AG04450 (cell line): Measurements from ENCODE around the gene MYO18A. TPM values are rescaled to one million over a fixed set of nuclear protein-coding genes. Genes with fewer than 3 reads are reported as not detected.
A peak's percentile ranks its signal among the peaks of the same experiment; 100 is the strongest.

ENCODE experiments used
- CTCF ChIA-PET: fragments of 300-600, 350-600 bp; formaldehyde crosslinking; extraction: SDS; loops from one replicate; lab custom pipeline; 2022; ENCODE audit warnings: antibody characterized with exemption, inconsistent platforms; lab: Charles Lee
- POLR2A ChIA-PET: fragments of 350-600 bp; formaldehyde crosslinking; extraction: SDS; loops from one replicate; lab custom pipeline; 2021; ENCODE audit warnings: antibody characterized with exemption, inconsistent platforms; lab: Yijun Ruan, JAX
- DNase-seq: peaks from one replicate; pipeline ENCODE4 v3.0.0-alpha.2; 2011; ENCODE audit warnings: low read depth, low spot score
- H3K27ac ChIP-seq: one replicate; pipeline ENCODE4 v1.5.1; 2012; ENCODE audit warnings: low read depth, low read length, control low read depth
- H3K27me3 ChIP-seq: one replicate; pipeline ENCODE4 v1.6.0; 2012; ENCODE audit warnings: low read length; ENCODE audit not compliant: control insufficient read depth, insufficient read depth
- H3K4me3 ChIP-seq: 2 replicates; pipeline ENCODE4 v1.5.1; 2011; ENCODE audit warnings: mild to moderate bottlenecking, low read depth, low read length, control low read depth
- H3K9me3 ChIP-seq: 2 replicates; pipeline ENCODE4 v1.5.1; 2012; ENCODE audit warnings: low read length; ENCODE audit not compliant: control insufficient read depth, insufficient read depth
- polyA plus RNA-seq: library from polyadenylated mRNA; depleted of rRNA; stranded (reverse); fragments of >200 nt; gene quantifications from 2 replicates; pipeline ENCODE4 v1.2.3, GENCODE V29; 2011
- TF ChIP-seq, protein P1 (sequence below): IDR thresholded peaks from 2 replicates; pipeline ENCODE4 v1.5.1; 2011; ENCODE audit warnings: low read depth, low read length, control low read depth, inconsistent platforms

MYO18A gene
- polyA plus RNA-seq, 1 experiment = 9.8 TPM

DNA sequence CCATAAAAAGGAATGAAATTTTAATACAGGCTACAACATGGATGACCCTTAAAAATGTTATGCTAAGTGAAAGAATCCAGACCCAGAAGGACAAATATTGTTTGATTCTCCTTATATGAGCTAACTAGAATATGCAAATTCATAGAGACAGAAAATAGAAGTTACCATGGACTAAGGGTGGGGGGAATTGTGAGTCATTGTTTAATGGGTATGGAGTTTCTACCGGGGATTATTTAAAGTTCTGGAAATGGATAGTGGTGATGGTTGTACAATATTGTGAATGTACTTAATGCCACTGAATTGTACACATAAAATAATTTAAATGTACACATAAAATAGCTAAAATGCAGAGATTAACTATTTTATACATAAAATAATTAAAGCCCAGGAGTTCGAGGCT, 9.2 kb upstream of the MYO18A start:
- Histone ChIP-seq H3K27ac (no peak overlapping the region), H3K4me3 (no peak overlapping the region), H3K27me3 (peaks cover 8% of the 10 kb centered on the region), H3K9me3 (no peaks in the 10 kb centered on the region)
- TF ChIP-seq, protein P1, sequence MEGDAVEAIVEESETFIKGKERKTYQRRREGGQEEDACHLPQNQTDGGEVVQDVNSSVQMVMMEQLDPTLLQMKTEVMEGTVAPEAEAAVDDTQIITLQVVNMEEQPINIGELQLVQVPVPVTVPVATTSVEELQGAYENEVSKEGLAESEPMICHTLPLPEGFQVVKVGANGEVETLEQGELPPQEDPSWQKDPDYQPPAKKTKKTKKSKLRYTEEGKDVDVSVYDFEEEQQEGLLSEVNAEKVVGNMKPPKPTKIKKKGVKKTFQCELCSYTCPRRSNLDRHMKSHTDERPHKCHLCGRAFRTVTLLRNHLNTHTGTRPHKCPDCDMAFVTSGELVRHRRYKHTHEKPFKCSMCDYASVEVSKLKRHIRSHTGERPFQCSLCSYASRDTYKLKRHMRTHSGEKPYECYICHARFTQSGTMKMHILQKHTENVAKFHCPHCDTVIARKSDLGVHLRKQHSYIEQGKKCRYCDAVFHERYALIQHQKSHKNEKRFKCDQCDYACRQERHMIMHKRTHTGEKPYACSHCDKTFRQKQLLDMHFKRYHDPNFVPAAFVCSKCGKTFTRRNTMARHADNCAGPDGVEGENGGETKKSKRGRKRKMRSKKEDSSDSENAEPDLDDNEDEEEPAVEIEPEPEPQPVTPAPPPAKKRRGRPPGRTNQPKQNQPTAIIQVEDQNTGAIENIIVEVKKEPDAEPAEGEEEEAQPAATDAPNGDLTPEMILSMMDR = no peak
- POLR2A ChIA-PET = no interaction called here
- no peak for DNase-seq
- CTCF ChIA-PET = interaction anchor here (1.3 to 4.2 kb wide), 3 partner anchors 9 to 72 kb away, joined by 5 to 33 read pairs (median 6); partner anchors contain the start of gene MYO18A

DNA sequence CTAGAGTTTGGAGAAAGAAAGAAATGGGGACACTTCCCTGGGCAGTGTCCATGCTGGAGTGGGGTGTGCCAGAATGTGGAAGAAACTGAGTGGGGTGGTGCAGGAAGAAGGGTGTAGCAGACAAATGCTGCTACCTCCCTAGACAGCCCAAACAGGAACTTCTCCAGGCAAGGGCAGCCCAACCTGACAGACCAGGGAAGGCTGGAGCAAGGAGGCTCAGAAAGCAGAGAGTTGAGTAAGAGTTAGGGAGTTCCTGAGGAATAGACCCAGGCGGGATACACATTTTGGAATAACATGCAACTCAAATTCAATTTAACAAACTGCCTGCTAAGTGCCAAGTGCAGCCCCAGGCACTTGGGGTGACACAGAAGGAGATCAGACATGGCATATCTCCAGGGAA, 1.0 kb upstream of the MYO18A start:
- H3K9me3 ChIP-seq = no peaks in the 10 kb centered on the region; the same call in 1 of the 2 replicates
- POLR2A ChIA-PET = no interaction called here
- H3K27ac ChIP-seq = no peak overlapping the region
- H3K27me3 ChIP-seq = peaks cover 3% of the 10 kb centered on the region
- no peak overlapping the region for H3K4me3 ChIP-seq
- CTCF ChIA-PET = interaction anchor here (0.6 to 7.3 kb wide), 17 partner anchors 9 to 948 kb away, joined by 3 to 166 read pairs (median 9); no protein-coding TSS in a partner anchor
- no peak for DNase-seq
- TF ChIP-seq, protein P1 = no peak

DNA sequence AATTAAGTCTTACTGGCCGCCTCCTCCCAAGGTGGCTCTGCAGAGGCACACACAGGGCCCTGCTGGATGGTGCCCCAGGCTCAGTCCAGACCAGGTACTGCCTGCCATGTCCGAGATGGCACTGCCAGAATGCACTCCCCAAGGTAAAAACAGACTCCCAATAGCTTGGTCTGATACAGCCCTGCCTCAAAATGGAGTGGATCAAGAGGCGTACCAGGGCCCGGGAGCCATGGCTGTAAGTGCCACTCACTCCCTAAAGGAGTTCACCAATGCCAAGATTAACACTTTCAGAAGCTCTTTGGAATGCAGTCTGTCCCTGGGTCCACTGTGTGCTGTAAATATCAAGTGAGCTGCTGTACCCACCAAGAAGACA, 576 bp upstream of the MYO18A start:
- TF ChIP-seq, protein P1 = no peak
- Histone ChIP-seq H3K27me3 (peaks cover under 1% of the 10 kb centered on the region), H3K27ac (no peak overlapping the region), H3K4me3 (peak overlapping the region; percentile 67), H3K9me3 (no peaks in the 10 kb centered on the region; the same call in 1 of the 2 replicates)
- CTCF ChIA-PET = interaction anchor here (0.6 to 7.3 kb wide), 27 partner anchors 9 to 947 kb away, joined by 3 to 166 read pairs (median 8); no protein-coding TSS in a partner anchor
- DNase-seq = no peak
- POLR2A ChIA-PET = interaction anchor here (0.6 to 1.6 kb wide), 6 partner anchors 31 to 334 kb away, joined by 3 to 16 read pairs (median 3); partner anchors contain the start of gene NUFIP2

DNA sequence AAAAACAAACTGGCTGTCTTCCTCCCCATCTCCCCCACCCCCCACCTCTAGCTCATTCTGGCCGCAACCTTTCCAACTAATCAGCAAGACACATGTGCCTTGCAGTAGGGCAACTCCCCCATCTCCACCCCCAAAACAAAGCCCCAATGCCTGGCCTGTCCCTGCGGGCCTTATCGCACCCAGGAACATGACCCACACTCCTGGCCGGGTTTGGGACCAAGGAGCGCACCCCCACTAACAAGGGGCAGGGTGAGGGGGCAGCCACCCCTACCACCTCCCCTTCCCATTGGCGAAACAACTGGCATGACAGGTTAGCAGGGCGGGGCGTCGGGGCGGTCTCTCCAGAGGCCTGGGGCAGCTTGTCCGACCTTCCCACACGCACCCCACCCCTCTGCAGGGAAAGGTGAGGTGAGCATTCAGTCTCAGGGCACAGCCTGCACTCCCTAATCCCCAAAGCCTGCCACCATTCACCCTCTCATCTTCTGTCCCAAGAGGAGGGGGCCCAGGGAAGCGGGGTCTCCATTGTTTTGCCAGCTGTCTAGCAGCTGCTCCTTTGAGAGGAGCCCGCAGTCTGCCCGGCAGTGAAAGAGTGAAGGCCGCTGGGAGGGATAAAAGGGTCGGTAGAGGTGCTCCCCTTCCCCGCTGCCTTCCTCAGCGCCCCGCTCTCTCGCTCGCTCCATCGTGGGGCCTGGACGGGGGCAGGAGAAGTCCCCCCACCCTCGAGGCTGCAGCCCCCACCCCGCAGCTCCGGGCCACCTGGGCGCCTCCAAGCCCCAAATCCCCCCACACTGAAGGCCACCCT, 765 bp downstream of the MYO18A start:
- Histone ChIP-seq H3K9me3 (no peaks in the 10 kb centered on the region; the same call in 1 of the 2 replicates), H3K27me3 (no peaks in the 10 kb centered on the region), H3K27ac (no peak overlapping the region), H3K4me3 (peak overlapping the region; percentile 67)
- ChIA-PET POLR2A (interaction anchor here (0.6 to 1.6 kb wide), 9 partner anchors 19 to 115 kb away, joined by 3 to 16 read pairs (median 3); partner anchors contain the start of gene NUFIP2), CTCF (interaction anchor here (0.6 to 7.3 kb wide), 35 partner anchors 9 to 359 kb away, joined by 3 to 166 read pairs (median 6); no protein-coding TSS in a partner anchor)
- DNase-seq = no peak
- TF ChIP-seq, protein P1 = no peak
